Measurements from ENCODE around the gene MUC20.

DNA sequence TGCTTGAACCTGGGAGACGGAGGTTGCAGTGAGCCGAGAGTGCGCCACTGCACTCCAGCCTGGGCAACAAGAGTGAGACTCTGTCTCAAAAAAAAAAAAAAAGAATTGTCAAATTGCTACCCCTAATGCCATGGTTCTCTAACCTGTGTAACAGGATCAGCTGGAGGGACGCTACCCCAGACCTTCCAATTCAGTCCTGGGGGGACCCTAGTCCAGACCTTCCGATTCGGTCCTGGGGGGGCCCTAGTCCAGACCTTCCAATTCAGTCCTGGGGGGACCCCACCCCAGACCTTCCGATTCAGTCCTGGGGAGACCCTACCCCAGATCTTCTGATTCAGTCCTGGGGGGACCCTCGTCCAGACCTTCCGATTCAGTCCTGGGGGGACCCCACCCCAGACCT, 29.8 kb upstream of the MUC20 start:
- TF ChIP-seq EZH2 (IDR thresholded peaks at IDR 0.05; ENCODE audit: low read depth, low read length, severe bottlenecking) (no peak), SUZ12 (IDR thresholded peaks at IDR 0.05; ENCODE audit: low read length) (no peak), POLR2AphosphoS5 (IDR thresholded peaks at IDR 0.05; ENCODE audit: low read depth, low read length) (no peak), SRF (IDR thresholded peaks at IDR 0.05; ENCODE audit: low read depth, low read length) (no peak), JUND (IDR thresholded peaks at IDR 0.05; ENCODE audit: low read length) (no peak)

Data from H1 (cell line).